ENCODE data around the gene MYBBP1A.

The MYBBP1A gene

GRCh38 chr17:4502466-4503154, 52.6 kb downstream of the MYBBP1A start:
- no peak overlapping the region for H3K4me3 ChIP-seq (replicated peaks in 1 of 2; ENCODE audit: low read depth in 2 of 2, low read length in 2 of 2)
- TF ChIP-seq CTCF (IDR thresholded peaks at IDR 0.05; ENCODE audit: low read depth, low read length), result no peak
- DNase-seq (ENCODE audit: low read depth in 2 of 2), result no peak

- no peak for DNase-seq (ENCODE audit: low read depth in 2 of 2)
- H3K4me3 ChIP-seq (replicated peaks in 1 of 2; ENCODE audit: low read depth in 2 of 2, low read length in 2 of 2), result no peak overlapping the region
Observed at GRCh38 chr17:4501295-4501949, 53.8 kb downstream of the MYBBP1A start.

GRCh38 chr17:4500191-4500571, 55.0 kb downstream of the MYBBP1A start:
- DNase-seq (ENCODE audit: low read depth in 2 of 2), result no peak
- H3K4me3 ChIP-seq (replicated peaks in 1 of 2; ENCODE audit: low read depth in 2 of 2, low read length in 2 of 2), result no peak overlapping the region
- TF ChIP-seq CTCF (IDR thresholded peaks at IDR 0.05; ENCODE audit: low read depth, low read length), result no peak

More at GRCh38 chr17:4501295-4501949, 53.8 kb downstream of the MYBBP1A start:
- TF ChIP-seq CTCF (IDR thresholded peaks at IDR 0.05; ENCODE audit: low read depth, low read length), result no peak

GRCh38 chr17:4499431-4500190, 55.6 kb downstream of the MYBBP1A start:
- peak in 1 of 2 donors; percentile 13 for DNase-seq (ENCODE audit: low read depth in 2 of 2)
- no peak for TF ChIP-seq CTCF (IDR thresholded peaks at IDR 0.05; ENCODE audit: low read depth, low read length)
- H3K4me3 ChIP-seq (replicated peaks in 1 of 2; ENCODE audit: low read depth in 2 of 2, low read length in 2 of 2), result peak overlapping the region in 1 of 2 donors; percentile 13

- H3K4me3 ChIP-seq (replicated peaks in 1 of 2; ENCODE audit: low read depth in 2 of 2, low read length in 2 of 2), result peak within 1 kb of the TSS in 1 of 2 donors; percentile 13
- no peak for TF ChIP-seq CTCF (IDR thresholded peaks at IDR 0.05; ENCODE audit: low read depth, low read length)
- DNase-seq (ENCODE audit: low read depth in 2 of 2), result peak; percentile 33 to 42
Observed at GRCh38 chr17:4498461-4499397, 56.5 kb downstream of the MYBBP1A start, which contains the start of gene SPNS2. SPNS2 (plus strand) TSS chr17:4498881; CDS start chr17:4499048, 167 bp downstream.

All from cardiac fibroblast (primary cell).